HepG2 (cell line): Measurements from ENCODE around the gene SUSD6. TPM values are rescaled to one million over a fixed set of nuclear protein-coding genes. Genes with fewer than 3 reads are reported as not detected.

Source experiments
- CREB1 ChIP-seq, 2 experiments: fragments of 450-650 bp in 1 of 2; IDR thresholded peaks; 2 replicates each; pipeline ENCODE4 v1.6.1; 2016 to 2017; ENCODE audit warnings: control low read depth in 1 of 2, mild to moderate bottlenecking in 1 of 2, missing compliant biosample characterization in 1 of 2, missing genetic modification characterization in 1 of 2
- FOSL1 ChIP-seq: sonication (generic); formaldehyde crosslinking; IDR thresholded peaks from 2 replicates; pipeline ENCODE4 v1.9.0; 2021; ENCODE audit warnings: missing genetic modification reagents, borderline replicate concordance
- FOXO1 ChIP-seq: sonication (generic); formaldehyde crosslinking; IDR thresholded peaks from 2 replicates; pipeline ENCODE4 v1.4.0; 2020; ENCODE audit warnings: missing genetic modification reagents
- GABPB1 ChIP-seq: IDR thresholded peaks from 2 replicates; pipeline ENCODE4 v1.6.1; 2016; ENCODE audit warnings: mild to moderate bottlenecking, missing genetic modification reagents, moderate library complexity, missing compliant biosample characterization
- GATAD2A ChIP-seq: IDR thresholded peaks from 2 replicates; pipeline ENCODE4 v1.6.1; 2016
- HHEX ChIP-seq: IDR thresholded peaks from 2 replicates; pipeline ENCODE4 v1.6.1; 2016; ENCODE audit warnings: control low read depth
- HOXA3 ChIP-seq: sonication (generic); formaldehyde crosslinking; IDR thresholded peaks from 2 replicates; pipeline ENCODE4 v1.5.0; 2020; ENCODE audit warnings: missing genetic modification reagents
- JUN ChIP-seq: sonication (generic); formaldehyde crosslinking; IDR thresholded peaks from 2 replicates; pipeline ENCODE4 v1.4.0; 2020; ENCODE audit warnings: mild to moderate bottlenecking, missing genetic modification reagents
- KAT8 ChIP-seq: IDR thresholded peaks from 2 replicates; pipeline ENCODE4 v1.6.1; 2016; ENCODE audit warnings: missing genetic modification reagents, missing compliant biosample characterization
- MAFF ChIP-seq: IDR thresholded peaks from 2 replicates; pipeline ENCODE4 v1.6.1; 2011; ENCODE audit warnings: low read depth, low read length, improper control_type of control experiment
- MEIS2 ChIP-seq: sonication (generic); formaldehyde crosslinking; IDR thresholded peaks from 2 replicates; pipeline ENCODE4 v1.9.0; 2021; ENCODE audit warnings: mild to moderate bottlenecking, missing genetic modification reagents
- MIER2 ChIP-seq: IDR thresholded peaks from 2 replicates; pipeline ENCODE4 v1.6.1; 2016; ENCODE audit warnings: missing biosample characterization, missing genetic modification reagents
- NONO ChIP-seq, 2 experiments: fragments of 450-650 bp in 1 of 2; sonication (generic) in 1 of 2; formaldehyde crosslinking in 1 of 2; IDR thresholded peaks in 1 of 2; conservative IDR thresholded peaks in 1 of 2; 2 replicates each; pipeline versions ENCODE4 v1.6.1 to v1.8.0; 2017 to 2022; ENCODE audit warnings: mild to moderate bottlenecking in 1 of 2, missing genetic modification reagents in 1 of 2, moderate library complexity in 1 of 2
- PHF21A ChIP-seq: sonication (generic); formaldehyde crosslinking; IDR thresholded peaks from 2 replicates; pipeline ENCODE4 v1.5.0; 2020; ENCODE audit warnings: mild to moderate bottlenecking, missing genetic modification reagents
- PPARG ChIP-seq: conservative IDR thresholded peaks from 2 replicates; pipeline ENCODE4 v1.6.1; 2016; ENCODE audit warnings: missing biosample characterization, missing genetic modification reagents
- SALL1 ChIP-seq: sonication (generic); formaldehyde crosslinking; IDR thresholded peaks from 2 replicates; pipeline ENCODE4 v1.8.0; 2022; ENCODE audit warnings: mild to moderate bottlenecking, missing genetic modification reagents
- SATB2 ChIP-seq: sonication (generic); formaldehyde crosslinking; IDR thresholded peaks from 2 replicates; pipeline ENCODE4 v1.5.0; 2020; ENCODE audit warnings: missing genetic modification reagents
- SPEN ChIP-seq: sonication (generic); formaldehyde crosslinking; IDR thresholded peaks from 2 replicates; pipeline ENCODE4 v1.5.1; 2020; ENCODE audit warnings: low read depth, mild to moderate bottlenecking, missing genetic modification reagents
- ZFX ChIP-seq: sonication (generic); formaldehyde crosslinking; IDR thresholded peaks from 2 replicates; pipeline ENCODE4 v1.4.0; 2020; ENCODE audit warnings: mild to moderate bottlenecking, low read depth, missing genetic modification reagents, moderate library complexity
- ZNF143 ChIP-seq: sonication (generic); formaldehyde crosslinking; IDR thresholded peaks from 2 replicates; pipeline ENCODE4 v1.4.0; 2020; ENCODE audit warnings: missing genetic modification reagents
- ZNF263 ChIP-seq: sonication (generic); formaldehyde crosslinking; IDR thresholded peaks from 2 replicates; pipeline ENCODE4 v1.4.0; 2020; ENCODE audit warnings: missing genetic modification reagents
- ZNF564 ChIP-seq: sonication (generic); formaldehyde crosslinking; IDR thresholded peaks from 2 replicates; pipeline ENCODE4 v1.8.1; 2023; ENCODE audit warnings: mild to moderate bottlenecking, missing genetic modification reagents
- ZSCAN22 ChIP-seq: sonication (generic); formaldehyde crosslinking; IDR thresholded peaks from 2 replicates; pipeline ENCODE4 v1.4.0; 2020; ENCODE audit warnings: mild to moderate bottlenecking, missing genetic modification reagents
- polyA plus RNA-seq, 8 experiments: library from polyadenylated mRNA; depleted of rRNA in 3 of 8; stranded (reverse) in 7 of 8; unstranded in 1 of 8; fragments of >200 nt; fragmentation: Illumina TruSeq in 4 of 8; extraction: Trizol in 4 of 8; gene quantifications; 2 replicates each; pipeline versions ENCODE4 v1.2.1 to v1.2.3, GENCODE V29; 2011 to 2016; ENCODE audit warnings: low read depth in 4 of 8, missing spikeins in 1 of 8, mixed read lengths in 1 of 8; ENCODE audit not compliant: insufficient read depth in 1 of 8
- total RNA-seq, 5 experiments: library from RNA; depleted of rRNA; stranded (reverse); fragments of >200 nt; fragmentation: Illumina TruSeq; extraction: Trizol; gene quantifications; 2 replicates each; pipeline ENCODE4 v1.2.3, GENCODE V29; 2016; ENCODE audit warnings: low read depth in 1 of 5
- TF ChIP-seq, protein P1 (sequence below): IDR thresholded peaks from 2 replicates; pipeline ENCODE4 v1.4.0; 2020; ENCODE audit warnings: mild to moderate bottlenecking, missing genetic modification reagents
- TF ChIP-seq, protein P2 (sequence below): sonication (generic); formaldehyde crosslinking; conservative IDR thresholded peaks from 2 replicates; pipeline ENCODE4 v1.4.0; 2020; ENCODE audit warnings: mild to moderate bottlenecking, missing genetic modification reagents, moderate library complexity

Gene SUSD6
- total and polyA plus RNA-seq, 2 of the 13 experiments (the other 11 are each of a cell fraction or from before 2014, with no cell fraction given), result 7.2 to 7.4 TPM

DNA sequence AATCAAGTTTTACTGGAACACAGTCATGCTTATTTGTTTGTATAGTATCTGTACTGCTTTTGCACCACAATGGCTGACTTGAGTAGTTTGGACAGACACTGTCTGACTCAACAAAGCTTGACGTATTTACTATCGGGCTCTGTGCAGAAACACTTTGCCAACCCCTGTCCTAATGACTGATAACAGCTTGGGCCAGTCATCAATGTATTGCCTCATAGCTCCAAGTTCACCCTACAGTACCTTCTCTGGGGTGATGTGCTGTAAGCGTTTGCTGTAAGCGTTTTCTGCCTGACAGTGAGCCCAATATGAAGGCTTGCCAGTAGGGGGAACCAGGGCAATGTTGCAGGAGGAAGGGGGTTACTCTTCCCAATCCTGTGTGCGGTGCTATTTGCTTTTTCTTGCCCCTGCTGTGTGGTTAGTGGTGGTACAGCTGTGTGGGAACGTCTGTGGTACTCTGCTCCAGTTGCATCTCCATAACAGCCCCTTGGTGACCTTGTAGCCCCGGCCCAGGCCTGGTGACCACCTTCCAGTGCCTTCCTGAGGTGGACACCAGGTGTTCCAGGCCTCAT, 31.3 kb upstream of the SUSD6 start (continued):
- TF ChIP-seq MEIS2 (peak; percentile 74; the same call in 1 of the 2 replicates), JUN (CRISPR knock-in tag) (peak; percentile 81; the same call in 1 of the 2 replicates), SPEN (CRISPR knock-in tag) (0 out of 2 replicates have a peak, but pooled peaks have one; percentile 31), HOXA3 (CRISPR knock-in tag) (peak; percentile 79), FOSL1 (no peak), ZSCAN22 (CRISPR knock-in tag) (no peak), KAT8 (0 out of 2 replicates have a peak, but pooled peaks have one; percentile 19), FOXO1 (CRISPR knock-in tag) (peak; percentile 53; the same call in 1 of the 2 replicates), ZNF263 (CRISPR knock-in tag) (no peak), ZFX (CRISPR knock-in tag) (peak; percentile 32; the same call in 1 of the 2 replicates), PPARG (CRISPR knock-in tag) (peak; percentile 43; the same call in 1 of the 2 replicates), MIER2 (peak; percentile 75; the same call in 1 of the 2 replicates), GABPB1 (CRISPR knock-in tag) (0 out of 2 replicates have a peak, but pooled peaks have one; percentile 25), GATAD2A (CRISPR knock-in tag) (peak; percentile 86), SATB2 (CRISPR knock-in tag) (no peak), SALL1 (CRISPR knock-in tag) (peak; percentile 78), MAFF (peak; percentile 40), ZNF143 (CRISPR knock-in tag) (no peak), HHEX (CRISPR knock-in tag) (peak; percentile 37; the same call in 1 of the 2 replicates), CREB1 (IDR thresholded peaks at IDR 0.05) (peak; percentile 76), CREB1 (CRISPR knock-in tag; IDR thresholded peaks at IDR 0.05) (peak; percentile 81), ZNF564 (CRISPR knock-in tag) (0 out of 2 replicates have a peak, but pooled peaks have one; percentile 29), PHF21A (CRISPR knock-in tag) (peak; percentile 64; the same call in 1 of the 2 replicates), NONO (IDR thresholded peaks at IDR 0.05) (no peak), NONO (CRISPR knock-in tag; conservative IDR thresholded peaks at IDR 0.05) (peak; percentile 50; the same call in 1 of the 2 replicates)
- TF ChIP-seq, protein P1, sequence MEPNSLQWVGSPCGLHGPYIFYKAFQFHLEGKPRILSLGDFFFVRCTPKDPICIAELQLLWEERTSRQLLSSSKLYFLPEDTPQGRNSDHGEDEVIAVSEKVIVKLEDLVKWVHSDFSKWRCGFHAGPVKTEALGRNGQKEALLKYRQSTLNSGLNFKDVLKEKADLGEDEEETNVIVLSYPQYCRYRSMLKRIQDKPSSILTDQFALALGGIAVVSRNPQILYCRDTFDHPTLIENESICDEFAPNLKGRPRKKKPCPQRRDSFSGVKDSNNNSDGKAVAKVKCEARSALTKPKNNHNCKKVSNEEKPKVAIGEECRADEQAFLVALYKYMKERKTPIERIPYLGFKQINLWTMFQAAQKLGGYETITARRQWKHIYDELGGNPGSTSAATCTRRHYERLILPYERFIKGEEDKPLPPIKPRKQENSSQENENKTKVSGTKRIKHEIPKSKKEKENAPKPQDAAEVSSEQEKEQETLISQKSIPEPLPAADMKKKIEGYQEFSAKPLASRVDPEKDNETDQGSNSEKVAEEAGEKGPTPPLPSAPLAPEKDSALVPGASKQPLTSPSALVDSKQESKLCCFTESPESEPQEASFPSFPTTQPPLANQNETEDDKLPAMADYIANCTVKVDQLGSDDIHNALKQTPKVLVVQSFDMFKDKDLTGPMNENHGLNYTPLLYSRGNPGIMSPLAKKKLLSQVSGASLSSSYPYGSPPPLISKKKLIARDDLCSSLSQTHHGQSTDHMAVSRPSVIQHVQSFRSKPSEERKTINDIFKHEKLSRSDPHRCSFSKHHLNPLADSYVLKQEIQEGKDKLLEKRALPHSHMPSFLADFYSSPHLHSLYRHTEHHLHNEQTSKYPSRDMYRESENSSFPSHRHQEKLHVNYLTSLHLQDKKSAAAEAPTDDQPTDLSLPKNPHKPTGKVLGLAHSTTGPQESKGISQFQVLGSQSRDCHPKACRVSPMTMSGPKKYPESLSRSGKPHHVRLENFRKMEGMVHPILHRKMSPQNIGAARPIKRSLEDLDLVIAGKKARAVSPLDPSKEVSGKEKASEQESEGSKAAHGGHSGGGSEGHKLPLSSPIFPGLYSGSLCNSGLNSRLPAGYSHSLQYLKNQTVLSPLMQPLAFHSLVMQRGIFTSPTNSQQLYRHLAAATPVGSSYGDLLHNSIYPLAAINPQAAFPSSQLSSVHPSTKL, result peak; percentile 75; the same call in 1 of the 2 replicates
- TF ChIP-seq, protein P2, sequence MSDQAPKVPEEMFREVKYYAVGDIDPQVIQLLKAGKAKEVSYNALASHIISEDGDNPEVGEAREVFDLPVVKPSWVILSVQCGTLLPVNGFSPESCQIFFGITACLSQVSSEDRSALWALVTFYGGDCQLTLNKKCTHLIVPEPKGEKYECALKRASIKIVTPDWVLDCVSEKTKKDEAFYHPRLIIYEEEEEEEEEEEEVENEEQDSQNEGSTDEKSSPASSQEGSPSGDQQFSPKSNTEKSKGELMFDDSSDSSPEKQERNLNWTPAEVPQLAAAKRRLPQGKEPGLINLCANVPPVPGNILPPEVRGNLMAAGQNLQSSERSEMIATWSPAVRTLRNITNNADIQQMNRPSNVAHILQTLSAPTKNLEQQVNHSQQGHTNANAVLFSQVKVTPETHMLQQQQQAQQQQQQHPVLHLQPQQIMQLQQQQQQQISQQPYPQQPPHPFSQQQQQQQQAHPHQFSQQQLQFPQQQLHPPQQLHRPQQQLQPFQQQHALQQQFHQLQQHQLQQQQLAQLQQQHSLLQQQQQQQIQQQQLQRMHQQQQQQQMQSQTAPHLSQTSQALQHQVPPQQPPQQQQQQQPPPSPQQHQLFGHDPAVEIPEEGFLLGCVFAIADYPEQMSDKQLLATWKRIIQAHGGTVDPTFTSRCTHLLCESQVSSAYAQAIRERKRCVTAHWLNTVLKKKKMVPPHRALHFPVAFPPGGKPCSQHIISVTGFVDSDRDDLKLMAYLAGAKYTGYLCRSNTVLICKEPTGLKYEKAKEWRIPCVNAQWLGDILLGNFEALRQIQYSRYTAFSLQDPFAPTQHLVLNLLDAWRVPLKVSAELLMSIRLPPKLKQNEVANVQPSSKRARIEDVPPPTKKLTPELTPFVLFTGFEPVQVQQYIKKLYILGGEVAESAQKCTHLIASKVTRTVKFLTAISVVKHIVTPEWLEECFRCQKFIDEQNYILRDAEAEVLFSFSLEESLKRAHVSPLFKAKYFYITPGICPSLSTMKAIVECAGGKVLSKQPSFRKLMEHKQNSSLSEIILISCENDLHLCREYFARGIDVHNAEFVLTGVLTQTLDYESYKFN, result peak; percentile 69
